Astrocyte of the spinal cord (primary cell): ENCODE measurements around the gene DGKH.

ENCODE experiments used
- DNase-seq: peaks from one replicate; pipeline ENCODE4 v3.0.0; 2011; ENCODE audit warnings: low read depth, low spot score
- H3K4me3 ChIP-seq: 2 replicates; pipeline ENCODE4 v1.5.1; 2011; ENCODE audit warnings: low read depth, mild to moderate bottlenecking, low read length, moderate library complexity
- in situ Hi-C: cut with HindIII; loops from 2 replicates; pipeline ENCODE4 v1.10.0; 2017; ENCODE audit warnings: low sequenced_read_pairs
- TF ChIP-seq, protein P1 (sequence below): IDR thresholded peaks from 2 replicates; pipeline ENCODE4 v1.5.1; 2012; ENCODE audit warnings: low read depth, mild to moderate bottlenecking, low read length, inconsistent platforms

Gene DGKH

DNA sequence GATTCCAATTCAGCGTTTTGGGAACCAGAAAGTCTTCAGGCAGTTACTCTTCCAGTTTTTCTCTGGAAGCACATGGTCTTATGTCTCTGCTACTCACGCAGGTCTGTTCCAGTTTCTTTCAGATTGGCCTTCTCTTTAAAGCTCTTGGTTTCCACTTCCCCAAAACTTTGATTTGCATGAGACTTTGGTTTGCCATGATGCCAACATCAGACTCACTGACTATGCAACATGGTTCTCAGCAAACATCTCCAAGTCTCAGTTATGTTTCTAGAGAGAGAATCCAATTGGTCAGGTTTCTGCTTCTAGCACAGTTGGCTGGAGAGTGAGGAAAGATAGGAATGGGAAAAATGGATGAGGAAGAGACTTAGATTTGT, 226.6 kb downstream of the DGKH start:
- DNase-seq = no peak

DNA sequence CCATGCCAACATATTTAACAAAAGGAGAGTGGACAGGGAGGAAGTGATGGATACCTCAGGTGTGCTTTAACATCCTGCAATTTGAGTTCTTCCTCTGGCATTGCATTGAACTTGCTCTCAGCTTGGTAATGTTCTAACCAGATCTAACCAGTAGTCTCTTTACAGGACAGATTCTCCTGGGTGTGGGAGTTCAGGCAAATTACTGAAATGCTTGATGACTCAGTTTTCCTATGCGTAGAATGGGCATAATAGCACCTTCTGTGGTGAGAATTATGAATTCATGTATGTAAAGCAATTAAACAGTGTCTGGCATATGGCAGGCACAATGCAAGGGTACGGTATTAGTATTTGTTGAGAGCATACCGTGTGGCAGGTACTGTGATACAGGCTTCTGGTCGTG, 227.1 kb downstream of the DGKH start:
- no peak for DNase-seq
- TF ChIP-seq, protein P1, sequence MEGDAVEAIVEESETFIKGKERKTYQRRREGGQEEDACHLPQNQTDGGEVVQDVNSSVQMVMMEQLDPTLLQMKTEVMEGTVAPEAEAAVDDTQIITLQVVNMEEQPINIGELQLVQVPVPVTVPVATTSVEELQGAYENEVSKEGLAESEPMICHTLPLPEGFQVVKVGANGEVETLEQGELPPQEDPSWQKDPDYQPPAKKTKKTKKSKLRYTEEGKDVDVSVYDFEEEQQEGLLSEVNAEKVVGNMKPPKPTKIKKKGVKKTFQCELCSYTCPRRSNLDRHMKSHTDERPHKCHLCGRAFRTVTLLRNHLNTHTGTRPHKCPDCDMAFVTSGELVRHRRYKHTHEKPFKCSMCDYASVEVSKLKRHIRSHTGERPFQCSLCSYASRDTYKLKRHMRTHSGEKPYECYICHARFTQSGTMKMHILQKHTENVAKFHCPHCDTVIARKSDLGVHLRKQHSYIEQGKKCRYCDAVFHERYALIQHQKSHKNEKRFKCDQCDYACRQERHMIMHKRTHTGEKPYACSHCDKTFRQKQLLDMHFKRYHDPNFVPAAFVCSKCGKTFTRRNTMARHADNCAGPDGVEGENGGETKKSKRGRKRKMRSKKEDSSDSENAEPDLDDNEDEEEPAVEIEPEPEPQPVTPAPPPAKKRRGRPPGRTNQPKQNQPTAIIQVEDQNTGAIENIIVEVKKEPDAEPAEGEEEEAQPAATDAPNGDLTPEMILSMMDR = no peak
- no peak overlapping the region for H3K4me3 ChIP-seq
- in situ Hi-C loops = no loop called here

More for the DNA sequence above, 226.6 kb downstream of the DGKH start:
- no peak overlapping the region for H3K4me3 ChIP-seq
- in situ Hi-C loops = no loop called here
- TF ChIP-seq, protein P1 = no peak

DNA sequence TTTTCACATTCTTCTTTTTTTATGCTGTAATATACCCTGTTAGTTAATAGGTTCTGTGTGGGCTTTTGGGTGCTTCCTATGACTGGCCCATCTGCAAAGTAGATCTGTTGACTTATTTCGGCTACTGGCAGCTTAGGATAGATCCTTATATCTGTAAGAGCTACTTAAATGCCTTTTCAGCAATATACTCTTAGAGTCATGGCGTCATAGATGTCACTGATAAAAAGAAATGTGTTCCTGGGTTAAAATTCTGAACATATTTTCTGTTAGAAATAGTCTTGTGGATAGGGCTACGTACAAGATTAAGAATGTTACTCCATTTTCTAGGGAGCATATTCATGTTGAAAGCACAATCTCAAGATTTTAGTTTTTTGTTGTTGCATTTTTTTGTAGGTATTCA, 228.2 kb downstream of the DGKH start:
- DNase-seq = no peak

DNA sequence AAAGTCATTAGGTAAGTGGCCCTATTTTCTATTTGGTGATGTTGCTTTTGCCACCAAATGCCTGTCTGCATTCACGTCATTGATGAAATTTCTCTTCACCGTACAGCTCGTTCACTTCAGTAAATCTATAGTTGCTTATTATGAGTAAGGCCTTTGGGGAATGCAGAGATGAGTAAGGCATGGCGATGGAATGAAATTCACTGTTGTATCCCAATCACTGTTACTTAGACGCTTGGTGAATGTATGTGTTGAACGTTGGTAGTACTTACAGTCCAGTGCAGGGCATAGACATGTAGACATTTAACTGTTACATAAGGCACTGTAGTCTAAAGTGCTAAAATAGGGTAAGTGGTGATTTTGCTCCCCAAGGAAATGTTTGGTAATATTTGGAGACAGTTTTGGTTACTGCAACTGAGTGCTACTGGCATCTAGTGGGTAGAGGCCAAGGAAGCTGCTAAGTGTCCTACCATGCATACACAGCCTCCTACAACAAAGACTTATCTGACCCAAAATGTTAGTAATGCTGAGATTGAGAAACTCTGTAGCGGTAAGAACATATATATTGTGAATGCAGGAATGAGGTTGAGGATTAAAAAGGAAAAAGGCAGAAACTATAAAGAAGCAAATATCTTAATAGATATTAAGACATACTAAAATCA, 229.3 kb downstream of the DGKH start:
- H3K4me3 ChIP-seq = no peak overlapping the region
- no peak for DNase-seq
- TF ChIP-seq, protein P1 = no peak
- in situ Hi-C loops = no loop called here

More for the DNA sequence above, 228.2 kb downstream of the DGKH start:
- H3K4me3 ChIP-seq = no peak overlapping the region
- TF ChIP-seq, protein P1 = no peak
- in situ Hi-C loops = no loop called here

DNA sequence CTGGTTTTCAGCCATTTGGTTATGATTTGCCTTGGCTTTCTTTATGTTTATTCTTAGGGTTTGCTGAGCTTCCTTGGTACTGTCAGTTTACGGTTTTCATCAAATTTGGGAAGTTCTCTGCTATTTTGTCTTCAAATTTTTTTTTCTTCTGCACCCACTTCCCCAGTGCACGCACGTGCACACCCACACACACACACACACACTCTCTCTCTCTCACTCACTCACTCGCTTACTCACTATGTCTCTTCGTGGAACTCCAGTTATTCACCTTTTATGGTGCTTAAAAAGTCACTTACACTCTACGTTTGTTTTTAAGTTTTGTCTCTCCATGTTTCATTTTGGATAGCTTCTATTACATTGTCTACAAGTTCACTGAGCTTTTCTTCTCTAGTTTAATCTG, 230.6 kb downstream of the DGKH start:
- TF ChIP-seq, protein P1 = no peak
- H3K4me3 ChIP-seq = no peak overlapping the region
- DNase-seq = no peak
- in situ Hi-C loops = no loop called here

DNA sequence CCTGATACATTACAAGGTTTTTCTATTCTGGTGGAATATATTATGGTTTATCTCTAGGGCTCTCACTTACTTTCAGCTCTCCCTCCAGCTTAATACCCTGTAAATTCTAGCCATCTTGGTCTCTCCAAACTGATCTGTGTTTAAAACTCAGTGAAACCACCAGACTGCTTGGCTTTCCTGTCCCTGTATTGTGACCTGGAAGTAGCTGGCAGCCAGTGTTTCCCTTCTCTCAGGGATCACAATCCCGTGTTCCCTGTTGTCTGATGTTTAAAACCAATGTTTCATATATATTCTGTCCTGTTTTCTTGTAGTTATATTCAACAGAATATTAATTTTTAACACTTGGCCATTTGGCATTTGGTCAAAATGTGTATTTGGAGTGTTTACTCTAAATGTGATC, 231.5 kb downstream of the DGKH start:
- DNase-seq = no peak

More for the DNA sequence above, 231.5 kb downstream of the DGKH start:
- no peak overlapping the region for H3K4me3 ChIP-seq
- TF ChIP-seq, protein P1 = no peak
- in situ Hi-C loops = no loop called here
